Germinal center (tissue), 1 donor: ENCODE measurements around the gene SLC25A27.
A peak's percentile ranks its signal among the peaks of the same experiment; 100 is the strongest.

Experiments used
- DNase-seq: peaks from one replicate; pipeline ENCODE4 v3.0.0; 2012; ENCODE audit warnings: mixed read lengths, low spot score

The SLC25A27 gene

DNA sequence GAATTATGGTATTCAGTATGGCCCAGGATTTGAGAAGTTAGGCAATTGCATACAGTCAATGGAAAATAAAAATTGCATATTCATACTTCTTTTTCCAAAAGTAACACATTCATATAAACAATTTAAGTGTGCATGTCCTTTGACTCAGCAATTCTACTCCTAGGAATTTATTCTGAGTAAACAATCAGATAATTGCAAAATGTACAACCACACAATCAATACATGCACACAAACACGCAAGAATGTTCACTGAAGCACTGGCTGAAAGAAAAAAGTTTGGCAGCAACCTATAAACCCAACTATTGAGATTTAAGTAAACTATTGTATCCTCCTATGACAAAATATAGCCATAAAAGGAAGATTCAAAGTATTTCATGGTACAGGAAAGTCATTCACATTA is 1.8 kb upstream of the SLC25A27 start:
- no peak for DNase-seq

GRCh38 chr6:46651816-46652215 is 959 bp upstream of the SLC25A27 start:
- DNase-seq: no peak

- DNase-seq: no peak
These were observed 558 bp upstream of the SLC25A27 start for GRCh38 chr6:46652232-46652602.

DNA sequence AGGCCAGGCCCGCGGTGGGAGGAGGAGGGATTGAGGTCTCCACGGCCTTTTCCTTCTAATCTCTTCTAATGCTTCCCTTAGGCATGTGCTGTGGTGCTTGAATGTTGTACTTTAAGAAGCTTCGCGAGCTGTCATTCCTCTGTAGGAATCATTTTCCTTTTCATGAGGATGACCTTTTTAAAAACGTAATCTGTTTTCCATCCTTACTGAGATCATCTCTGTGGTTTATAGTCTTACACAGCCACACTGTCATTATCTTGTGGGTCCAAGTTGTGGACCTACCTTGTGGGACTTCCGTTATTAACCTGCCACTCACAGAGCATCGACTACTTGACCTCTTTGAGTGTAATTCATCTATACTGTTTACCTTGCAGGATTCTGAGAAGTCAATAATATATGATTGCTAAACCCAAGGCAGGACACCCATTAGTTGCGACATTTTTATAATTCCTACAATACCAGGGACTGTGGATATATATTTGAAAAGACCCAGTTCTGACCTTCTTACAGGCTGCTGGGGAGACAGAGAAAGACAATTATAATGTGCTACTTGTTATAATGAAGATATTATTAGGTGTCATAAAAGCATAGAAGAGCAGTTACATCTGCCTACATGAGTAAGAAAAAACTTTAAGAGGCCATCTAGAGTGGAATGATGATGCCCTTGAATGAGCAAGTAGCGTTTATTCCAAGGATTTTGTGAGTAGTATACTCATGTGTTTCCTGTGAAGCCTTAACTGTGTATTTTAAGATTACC is 842 bp downstream of the SLC25A27 start:
- DNase-seq: no peak

DNA sequence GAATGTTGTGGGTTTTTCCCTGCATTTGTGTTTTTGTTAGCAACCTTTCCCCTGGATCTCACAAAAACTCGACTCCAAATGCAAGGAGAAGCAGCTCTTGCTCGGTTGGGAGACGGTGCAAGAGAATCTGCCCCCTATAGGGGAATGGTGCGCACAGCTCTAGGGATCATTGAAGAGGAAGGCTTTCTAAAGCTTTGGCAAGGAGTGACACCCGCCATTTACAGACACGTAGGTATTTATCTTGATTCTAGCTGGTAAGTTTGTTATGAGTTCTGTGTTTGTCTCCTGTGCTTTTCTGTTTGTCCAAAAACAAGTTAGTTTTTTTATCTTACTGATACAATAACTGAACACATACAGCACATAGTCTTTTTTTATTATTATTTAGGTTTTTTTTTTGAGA is 3.0 kb downstream of the SLC25A27 start:
- no peak for DNase-seq

- no peak for DNase-seq
These were observed 4.9 kb downstream of the SLC25A27 start for GRCh38 chr6:46657642-46658041.

GRCh38 chr6:46661483-46661882 is 8.7 kb downstream of the SLC25A27 start:
- DNase-seq: no peak

DNA sequence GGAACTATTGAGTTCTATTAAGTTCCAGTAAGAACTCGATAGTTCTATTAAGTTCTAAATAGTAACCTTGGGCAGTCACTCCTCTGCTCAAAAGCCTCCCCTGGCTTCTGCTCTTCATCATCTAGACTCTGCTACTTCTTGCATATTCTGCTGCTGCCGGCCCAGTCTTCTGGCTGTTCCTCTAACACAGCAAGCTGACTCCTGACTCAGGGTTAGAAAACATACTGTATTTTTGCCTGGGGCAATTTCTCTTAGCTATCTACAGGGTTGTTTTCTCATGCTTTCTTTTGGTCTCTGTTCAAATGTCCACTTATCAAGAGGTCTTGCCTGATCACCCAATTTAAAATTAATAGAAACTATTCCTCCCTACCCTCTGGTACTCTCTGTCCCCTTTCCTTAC is 14.6 kb downstream of the SLC25A27 start:
- DNase-seq: no peak

DNA sequence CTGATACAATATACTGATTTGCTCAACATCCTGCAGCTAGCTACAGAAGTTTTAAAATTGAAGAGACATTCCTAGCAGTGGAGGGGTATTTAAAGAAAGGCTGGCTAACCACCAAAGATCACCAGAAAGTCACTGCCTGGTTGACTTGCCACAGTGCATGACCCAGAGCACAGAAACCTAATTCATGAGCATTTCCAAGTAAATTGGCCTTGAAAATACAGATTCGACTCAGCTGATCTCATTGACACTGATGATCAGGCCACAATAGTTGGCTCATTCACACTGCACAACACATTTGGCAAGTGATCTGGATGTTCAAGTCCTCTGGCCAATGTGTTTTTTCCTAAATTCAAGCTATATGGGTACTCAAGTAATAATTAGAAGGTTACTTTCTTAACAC is 21.6 kb downstream of the SLC25A27 start:
- DNase-seq: no peak

GRCh38 chr6:46676604-46677313 is 24.0 kb downstream of the SLC25A27 start:
- peak; percentile 45 for DNase-seq

DNA sequence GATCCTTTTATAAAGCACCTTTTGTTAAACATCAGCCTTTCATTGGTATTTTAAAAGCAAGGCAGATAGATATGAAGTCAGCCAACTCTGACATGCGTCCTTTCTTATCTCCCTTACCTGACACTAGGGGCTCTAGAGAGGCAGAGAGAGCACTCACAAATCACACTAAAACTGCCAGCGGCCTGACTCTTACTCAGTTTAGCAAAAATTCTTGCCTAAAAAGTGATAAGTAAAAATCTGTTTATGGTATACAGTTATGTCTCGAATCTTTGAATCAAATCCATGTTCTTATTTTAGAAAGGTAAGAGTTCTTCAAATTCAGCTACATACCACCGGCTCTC is 24.5 kb downstream of the SLC25A27 start:
- DNase-seq: peak; percentile 49

- no peak for DNase-seq
These were observed 32.0 kb downstream of the SLC25A27 start for GRCh38 chr6:46684771-46685170.

GRCh38 chr6:46687619-46688097 is 34.9 kb downstream of the SLC25A27 start, which contains the start of gene TDRD6:
TSS of gene TDRD6 (plus strand) at chr6:46687885. CDS start at chr6:46688129, 244 bp downstream.
- no peak for DNase-seq

DNA sequence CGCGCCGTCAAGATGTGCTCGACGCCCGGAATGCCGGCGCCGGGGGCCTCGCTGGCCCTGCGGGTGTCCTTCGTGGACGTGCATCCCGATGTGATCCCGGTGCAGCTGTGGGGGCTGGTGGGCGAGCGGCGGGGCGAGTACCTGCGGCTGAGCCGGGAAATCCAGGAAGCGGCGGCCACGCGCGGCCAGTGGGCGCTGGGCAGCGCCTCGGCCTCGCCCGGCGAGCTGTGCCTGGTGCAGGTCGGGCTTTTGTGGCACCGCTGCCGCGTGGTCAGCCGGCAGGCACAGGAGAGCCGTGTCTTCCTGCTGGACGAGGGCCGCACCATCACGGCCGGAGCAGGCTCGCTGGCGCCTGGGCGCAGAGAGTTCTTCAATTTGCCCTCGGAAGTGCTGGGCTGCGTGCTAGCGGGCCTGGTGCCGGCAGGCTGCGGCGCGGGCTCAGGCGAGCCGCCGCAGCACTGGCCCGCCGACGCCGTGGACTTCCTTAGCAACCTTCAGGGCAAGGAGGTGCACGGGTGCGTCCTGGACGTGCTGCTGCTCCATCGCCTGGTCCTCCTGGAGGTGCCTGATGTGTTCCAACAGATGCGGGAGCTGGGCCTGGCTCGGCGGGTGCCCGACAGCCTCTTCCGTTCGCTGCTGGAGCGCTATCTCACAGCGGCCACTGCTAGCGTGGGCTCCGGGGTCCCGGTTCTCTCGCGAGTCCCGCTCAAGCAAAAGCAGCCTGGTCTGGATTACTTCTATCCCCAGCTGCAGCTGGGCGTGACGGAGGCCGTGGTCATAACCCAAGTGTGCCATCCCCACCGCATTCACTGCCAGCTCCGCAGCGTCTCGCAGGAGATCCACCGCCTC is 35.6 kb downstream of the SLC25A27 start:
- no peak for DNase-seq

DNA sequence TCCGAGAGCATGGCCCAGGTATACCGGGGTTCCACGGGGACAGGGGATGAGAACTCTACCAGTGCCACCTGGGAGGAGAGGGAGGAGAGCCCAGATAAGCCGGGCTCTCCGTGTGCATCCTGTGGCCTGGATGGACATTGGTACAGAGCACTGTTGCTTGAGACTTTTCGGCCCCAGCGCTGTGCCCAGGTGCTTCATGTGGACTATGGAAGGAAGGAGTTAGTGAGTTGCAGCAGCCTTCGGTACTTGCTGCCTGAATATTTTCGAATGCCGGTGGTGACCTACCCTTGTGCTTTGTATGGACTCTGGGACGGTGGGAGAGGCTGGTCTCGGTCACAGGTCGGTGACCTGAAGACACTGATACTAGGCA is 36.2 kb downstream of the SLC25A27 start:
- DNase-seq: no peak

DNA sequence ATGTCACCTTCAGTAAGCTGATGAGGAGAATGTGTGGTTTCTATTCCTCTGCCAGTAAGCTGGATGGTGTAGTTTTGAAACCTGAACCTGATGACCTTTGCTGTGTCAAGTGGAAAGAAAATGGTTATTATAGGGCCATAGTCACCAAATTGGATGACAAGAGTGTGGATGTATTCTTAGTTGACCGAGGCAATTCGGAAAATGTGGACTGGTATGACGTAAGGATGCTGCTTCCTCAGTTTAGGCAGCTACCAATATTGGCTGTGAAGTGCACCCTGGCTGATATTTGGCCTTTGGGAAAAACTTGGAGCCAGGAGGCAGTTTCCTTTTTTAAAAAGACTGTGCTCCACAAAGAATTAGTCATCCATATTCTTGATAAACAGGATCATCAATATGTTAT is 36.9 kb downstream of the SLC25A27 start:
- DNase-seq: no peak

DNA sequence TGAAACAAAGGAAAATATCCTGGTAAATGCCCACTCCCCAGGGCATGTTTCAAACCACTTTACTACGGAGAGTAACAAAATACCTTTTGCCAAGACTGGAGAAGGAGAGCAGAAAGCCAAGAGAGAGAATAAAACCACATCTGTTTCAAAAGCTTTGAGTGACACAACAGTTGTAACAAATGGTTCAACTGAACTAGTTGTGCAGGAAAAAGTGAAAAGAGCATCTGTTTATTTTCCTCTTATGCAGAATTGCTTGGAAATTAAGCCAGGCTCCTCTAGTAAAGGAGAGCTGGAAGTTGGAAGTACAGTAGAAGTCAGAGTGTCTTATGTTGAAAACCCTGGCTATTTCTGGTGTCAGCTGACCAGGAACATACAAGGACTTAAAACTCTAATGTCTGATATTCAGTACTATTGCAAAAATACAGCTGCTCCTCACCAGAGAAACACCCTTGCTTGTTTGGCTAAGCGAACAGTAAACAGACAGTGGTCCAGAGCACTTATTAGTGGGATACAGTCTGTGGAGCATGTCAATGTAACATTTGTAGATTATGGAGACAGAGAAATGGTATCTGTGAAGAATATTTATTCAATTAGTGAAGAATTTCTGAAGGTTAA is 37.5 kb downstream of the SLC25A27 start:
- DNase-seq: no peak

GRCh38 chr6:46690911-46691451 is 38.2 kb downstream of the SLC25A27 start:
- DNase-seq: no peak

DNA sequence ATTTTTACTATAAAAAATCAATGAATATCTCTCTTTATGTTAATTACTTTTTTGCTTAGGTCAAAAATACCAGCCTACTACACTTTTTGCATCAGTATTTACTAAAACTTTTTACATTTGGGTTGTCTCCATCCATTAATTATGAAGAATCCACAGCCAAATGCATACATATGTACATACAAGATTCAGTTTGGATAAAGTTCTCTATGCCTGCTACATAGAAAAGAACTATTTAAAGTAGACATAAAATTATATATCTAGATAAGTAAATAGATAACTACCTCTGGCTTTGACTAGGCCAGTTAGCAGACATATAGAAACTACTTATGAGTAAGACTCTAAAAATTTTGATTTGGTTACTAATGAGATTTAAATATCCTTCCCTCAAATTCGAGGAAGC is 47.2 kb downstream of the SLC25A27 start:
- no peak for DNase-seq

DNA sequence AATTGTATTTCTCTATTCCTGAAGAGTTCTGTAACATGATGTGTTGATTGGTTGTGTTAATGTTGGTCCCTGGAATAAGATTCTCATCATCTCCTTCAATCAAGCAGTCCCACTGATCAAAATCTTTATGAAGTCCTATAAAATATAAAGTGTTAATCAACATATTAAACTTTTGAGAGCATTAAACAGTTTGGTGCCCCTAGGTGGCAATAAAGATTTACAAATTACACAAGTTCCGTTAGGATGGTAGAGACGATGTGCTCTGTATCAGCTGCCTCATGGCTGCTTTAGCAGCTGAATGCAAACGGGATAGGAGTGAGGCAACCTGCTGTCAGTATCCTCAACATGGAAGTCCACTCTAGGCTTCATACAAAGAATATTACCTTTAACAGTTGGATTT is 51.8 kb downstream of the SLC25A27 start:
- peak; percentile 5 for DNase-seq

- no peak for DNase-seq
These were observed 53.7 kb downstream of the SLC25A27 start for GRCh38 chr6:46706464-46706863.

- no peak for DNase-seq
These were observed 58.7 kb downstream of the SLC25A27 start for GRCh38 chr6:46711491-46711890.
